RPMI8226 (cell line): ENCODE results near the gene PAK1.

Experiments used
- DNase-seq: peaks from one replicate; pipeline ENCODE4 v3.0.0-alpha.2; 2015

Gene PAK1

DNA sequence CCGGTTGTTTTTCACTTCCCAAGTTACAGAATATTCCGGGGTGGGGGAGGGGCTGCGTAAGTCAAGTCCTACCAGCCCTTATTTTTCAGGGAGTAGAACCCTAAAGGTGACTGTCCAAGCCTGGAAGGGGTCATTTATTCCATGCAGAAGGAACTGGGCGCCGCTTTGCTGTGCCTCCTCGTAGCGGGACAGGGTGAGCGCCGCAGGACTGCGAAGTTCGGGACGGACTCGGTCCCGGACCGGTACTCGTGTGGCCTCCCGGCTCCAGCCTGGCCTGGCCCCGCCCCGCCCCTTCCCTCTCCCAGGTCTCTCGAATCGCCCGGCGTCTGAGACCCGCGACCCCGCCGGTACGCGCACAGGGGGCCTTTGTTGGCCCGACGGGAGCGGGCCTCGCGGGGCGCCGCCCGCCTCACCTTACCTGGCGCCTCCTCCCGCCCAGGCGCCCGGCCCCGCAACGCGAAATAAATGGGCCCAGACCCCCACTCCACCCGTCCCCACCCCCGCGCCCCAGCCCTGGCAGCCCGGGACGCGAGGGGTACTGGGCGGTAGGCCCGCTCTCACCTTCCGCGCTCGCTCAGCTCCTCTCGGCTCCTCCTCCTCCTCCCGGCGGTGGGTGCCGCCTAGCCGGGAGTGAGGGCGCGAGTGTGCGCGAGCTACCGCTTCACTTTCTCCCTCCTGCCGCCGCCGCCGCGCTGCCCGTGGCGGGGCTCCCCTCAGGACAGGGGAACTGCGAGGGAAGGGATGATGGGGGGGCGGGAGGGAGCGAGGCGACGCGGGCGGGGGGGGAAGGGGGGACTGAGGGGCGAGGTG, 698 bp downstream of the PAK1 start:
- DNase-seq: peak; percentile 49

GRCh38 chr11:77471558-77472193, 2.2 kb downstream of the PAK1 start:
- peak; percentile 36 for DNase-seq

DNA sequence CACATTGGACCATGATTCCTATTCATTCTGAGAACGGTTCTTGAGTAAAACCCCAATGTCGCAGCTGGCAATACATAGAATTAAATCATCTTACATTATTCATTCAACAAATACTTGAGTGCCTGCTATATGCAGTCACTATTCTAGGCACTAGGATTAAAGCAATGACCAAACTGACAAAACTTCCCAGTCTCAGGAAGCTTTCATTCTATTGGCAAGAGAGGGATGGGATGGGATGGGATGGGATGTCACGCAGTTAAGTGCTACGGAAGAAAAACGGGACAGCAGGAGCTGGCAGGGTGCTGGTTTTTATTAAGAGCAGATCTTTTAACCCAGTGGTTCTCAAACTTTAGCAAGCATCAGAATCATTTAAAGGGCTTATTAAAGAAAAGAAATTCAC, 2.9 kb downstream of the PAK1 start:
- no peak for DNase-seq

GRCh38 chr11:77470504-77470903, 3.4 kb downstream of the PAK1 start:
- no peak for DNase-seq

- no peak for DNase-seq
These were observed 5.4 kb downstream of the PAK1 start for GRCh38 chr11:77468527-77468926.

DNA sequence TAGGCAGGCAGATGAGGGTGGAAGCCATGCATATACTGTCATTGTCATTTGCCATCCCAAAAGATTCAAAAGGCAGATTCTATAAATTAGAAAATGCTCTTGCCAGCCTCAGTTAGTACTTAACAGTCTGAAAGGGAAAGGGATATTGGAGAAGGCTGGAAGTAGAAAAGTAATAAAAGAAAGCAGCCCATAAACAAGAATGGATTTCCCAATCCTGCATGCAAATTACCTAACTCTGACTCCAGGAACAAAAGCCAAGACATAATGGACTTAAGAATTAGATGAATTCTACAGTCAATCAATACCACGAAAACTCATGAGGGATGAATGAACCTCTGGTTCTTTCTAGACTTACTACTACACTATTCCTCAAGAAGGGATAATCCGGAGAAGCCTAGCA, 5.9 kb downstream of the PAK1 start:
- DNase-seq: no peak

GRCh38 chr11:77467233-77467632, 6.7 kb downstream of the PAK1 start:
- no peak for DNase-seq

DNA sequence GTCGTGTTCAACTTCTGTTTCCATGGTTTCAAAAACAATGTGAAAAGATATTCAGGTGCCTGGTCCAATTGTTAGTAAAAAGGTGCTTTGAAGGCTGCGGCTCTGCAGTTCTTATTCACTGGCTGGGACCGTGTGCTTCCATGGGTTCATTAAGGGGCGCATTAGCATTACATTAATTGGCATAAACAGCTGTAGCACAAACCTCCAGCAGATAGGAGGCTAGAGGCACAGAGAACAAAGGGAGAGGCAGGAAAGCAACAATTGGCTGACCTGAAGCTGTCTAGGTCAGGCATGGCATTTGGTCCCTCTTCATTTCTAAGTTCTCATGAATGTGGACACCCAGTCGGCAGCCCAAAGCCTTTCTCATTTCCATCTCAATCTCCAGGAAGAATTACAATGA, 16.6 kb downstream of the PAK1 start:
- DNase-seq: no peak

- DNase-seq: no peak
These were observed 18.2 kb downstream of the PAK1 start for GRCh38 chr11:77455740-77456139.

- DNase-seq: no peak
These were observed 18.8 kb downstream of the PAK1 start for GRCh38 chr11:77454867-77455655.

DNA sequence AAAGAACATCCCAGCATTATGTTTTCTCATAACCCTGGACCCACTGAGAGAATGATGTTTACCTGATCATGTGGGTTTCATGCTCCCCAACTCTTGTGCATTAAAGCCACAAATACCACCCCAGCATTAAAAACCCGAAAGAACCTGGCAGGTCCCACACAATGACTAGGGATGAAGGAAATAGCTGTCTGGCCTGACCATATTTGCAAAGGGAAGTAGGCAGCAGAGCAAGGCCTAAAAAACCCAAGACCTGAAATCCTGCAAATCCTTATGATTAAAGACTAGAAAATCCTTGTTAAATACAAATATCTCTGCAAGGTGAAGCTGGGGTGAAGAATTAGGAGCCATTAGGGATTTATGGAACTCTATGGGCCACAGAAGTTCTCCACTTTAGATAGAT, 23.7 kb downstream of the PAK1 start:
- no peak for DNase-seq

DNA sequence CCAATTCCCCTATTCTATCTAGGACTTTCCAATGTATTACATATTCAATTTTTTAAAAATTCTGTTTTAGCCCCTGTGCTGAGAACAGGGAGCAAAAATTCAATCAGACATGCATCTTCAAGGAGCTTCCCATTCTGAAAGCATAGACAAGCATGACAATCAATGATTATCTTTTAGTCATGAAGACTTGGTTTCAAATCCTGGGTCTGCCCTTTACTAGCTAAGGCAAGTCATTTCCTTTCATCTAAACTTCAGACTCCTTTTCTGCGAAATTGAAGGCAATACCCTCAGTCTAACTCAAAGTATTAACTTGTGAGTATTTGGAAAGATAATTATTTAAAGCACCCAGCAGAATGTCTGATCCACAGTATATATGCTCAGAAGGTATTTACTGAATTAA, 24.1 kb downstream of the PAK1 start:
- no peak for DNase-seq

GRCh38 chr11:77449060-77449521, 24.8 kb downstream of the PAK1 start:
- no peak for DNase-seq

DNA sequence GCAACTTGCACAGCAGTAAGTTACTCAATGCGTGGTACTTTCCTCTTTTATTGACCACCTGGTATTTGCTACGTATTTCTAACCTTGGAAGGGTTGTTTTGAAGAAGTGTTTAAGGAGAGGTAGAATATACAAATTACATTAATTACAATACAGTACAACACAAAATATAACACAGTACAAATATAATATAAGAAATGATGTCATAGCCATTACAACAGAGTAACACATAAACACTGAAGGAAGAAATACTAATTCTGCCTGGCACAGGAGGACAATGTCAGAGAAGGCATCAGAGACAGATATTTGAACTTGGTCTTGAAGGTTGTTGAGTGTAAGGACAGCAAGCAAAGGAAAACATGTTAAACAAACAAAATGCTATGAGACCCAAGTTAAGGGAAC, 25.6 kb downstream of the PAK1 start:
- no peak for DNase-seq

- no peak for DNase-seq
These were observed 26.8 kb downstream of the PAK1 start for GRCh38 chr11:77446911-77447629.

DNA sequence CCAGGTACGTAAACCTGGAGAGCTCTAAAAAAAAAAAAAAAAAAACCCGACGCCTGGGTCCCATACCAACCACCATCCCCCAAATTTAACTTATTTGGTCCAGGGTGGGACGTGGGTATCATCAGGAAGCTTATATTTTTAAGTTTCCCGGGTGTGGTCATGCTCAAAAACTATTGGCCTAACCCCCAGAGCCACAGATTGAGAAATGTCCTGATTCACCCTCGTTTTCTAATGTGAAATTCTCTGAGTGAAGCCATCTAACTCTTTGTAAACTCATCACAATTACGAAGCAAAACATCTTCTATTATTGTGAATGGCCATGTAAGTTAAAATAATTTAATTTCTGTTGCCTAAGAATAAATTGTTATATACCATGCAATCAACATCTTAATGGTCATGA, 29.6 kb downstream of the PAK1 start:
- no peak for DNase-seq

DNA sequence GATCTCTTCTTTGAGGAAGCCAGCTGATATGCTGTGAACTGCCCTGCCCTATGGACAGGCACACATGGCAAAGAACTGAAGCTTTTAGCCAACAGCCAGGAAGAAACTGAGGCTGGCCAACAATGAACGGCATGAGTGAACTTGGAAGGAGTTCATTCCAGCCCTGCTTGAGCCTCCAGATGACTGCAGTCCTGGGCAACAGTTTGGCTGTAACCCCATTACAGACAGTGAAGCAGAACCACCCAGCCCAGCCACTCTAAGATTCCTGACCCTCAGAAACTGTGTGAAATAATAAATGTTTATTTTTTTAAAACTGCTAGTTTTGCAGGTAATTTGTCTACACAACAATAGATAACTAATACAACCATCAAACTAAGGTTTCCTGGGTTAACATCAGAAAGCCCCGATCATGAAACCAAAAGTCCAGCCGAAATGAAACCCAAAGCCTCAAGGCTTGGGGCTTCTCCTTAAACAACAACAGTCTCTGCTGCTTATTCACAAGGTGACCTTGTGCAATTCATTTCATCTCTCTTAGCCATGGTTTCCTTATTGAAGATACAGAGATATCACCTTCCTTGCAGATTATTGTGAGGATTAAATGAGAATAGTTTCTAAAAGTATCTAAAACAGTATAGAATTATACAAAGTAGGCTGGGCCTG, 31.4 kb downstream of the PAK1 start:
- no peak for DNase-seq

- DNase-seq: no peak
These were observed 32.5 kb downstream of the PAK1 start for GRCh38 chr11:77441426-77441825.

- DNase-seq: no peak
These were observed 33.2 kb downstream of the PAK1 start for GRCh38 chr11:77440678-77441077.

DNA sequence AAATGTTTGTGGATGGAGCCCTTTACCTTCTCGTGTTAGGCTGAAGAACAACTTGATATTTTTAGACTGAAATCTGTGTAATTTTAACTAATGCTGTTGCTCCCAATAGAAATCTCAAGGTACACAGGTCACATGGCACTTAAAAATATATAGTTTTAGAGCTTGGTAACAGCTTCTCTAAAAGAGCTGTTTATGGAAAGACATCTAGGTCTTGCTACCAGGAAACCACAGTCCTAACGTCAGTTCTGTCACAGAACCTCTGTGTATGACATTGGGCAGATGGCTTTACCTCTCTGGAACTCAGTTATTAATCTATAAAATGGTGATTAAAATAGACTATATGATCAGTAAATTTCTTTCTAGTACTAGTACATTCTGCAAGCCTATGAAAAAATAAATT, 35.4 kb downstream of the PAK1 start:
- no peak for DNase-seq

GRCh38 chr11:77436969-77437368, 36.9 kb downstream of the PAK1 start:
- no peak for DNase-seq

- DNase-seq: no peak
These were observed 37.4 kb downstream of the PAK1 start for GRCh38 chr11:77436506-77436905.

DNA sequence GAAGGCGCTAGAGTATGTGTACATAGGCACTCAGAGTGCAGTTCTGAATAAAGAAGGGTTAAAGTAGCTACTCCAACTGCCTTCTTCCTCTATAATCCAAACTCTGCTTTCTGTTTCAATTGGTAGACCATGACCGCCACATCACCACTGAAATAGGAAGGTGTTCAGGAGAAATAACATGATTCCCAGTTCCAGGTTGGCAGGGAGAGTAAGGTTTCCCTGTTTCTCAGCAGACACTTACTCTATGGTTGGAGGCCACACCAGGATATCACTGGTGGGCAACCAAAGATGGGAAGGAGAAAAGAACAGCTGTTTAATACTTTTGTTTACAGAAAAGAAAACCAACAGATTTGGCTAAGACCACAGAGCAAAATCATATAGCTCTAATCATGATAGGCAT, 37.9 kb downstream of the PAK1 start:
- no peak for DNase-seq
